HG03558 (cell line): Measurements from ENCODE around the gene AIG1.
"Not testable (repeated sequence)": the region's sequence is repeated elsewhere in the genome, so short reads cannot be mapped to it uniquely, and the experiment has no call there.

Experiments used
- ATAC-seq: cut with Tn5 transposase; IDR thresholded peaks from one replicate; pipeline ENCODE4 v1.9.1; 2021; ENCODE audit warnings: moderate number of reproducible peaks; ENCODE audit not compliant: unreplicated experiment; ENCODE audit errors: extremely low read depth

Gene AIG1

DNA sequence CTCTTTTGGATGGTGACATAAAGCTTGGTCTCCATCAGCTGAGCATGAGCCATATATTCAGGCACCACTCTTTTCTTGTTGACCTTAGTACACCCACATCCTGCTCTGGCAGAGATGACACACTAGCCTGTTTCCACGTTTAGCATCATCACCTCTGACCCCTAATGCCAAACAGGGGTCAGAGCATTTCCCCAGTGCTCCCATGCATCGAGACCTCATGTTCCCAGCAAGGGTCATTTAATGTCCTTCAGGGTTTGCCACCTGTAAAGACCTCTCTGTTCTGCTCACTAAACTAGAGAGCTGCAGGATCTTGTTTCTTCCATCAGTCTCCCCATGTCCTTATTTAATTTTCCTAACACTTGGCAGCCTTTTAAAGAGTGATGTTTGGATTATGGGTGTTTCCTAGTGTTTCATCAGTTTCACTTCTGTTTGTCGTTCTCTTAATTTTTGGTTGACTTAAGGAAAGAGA lies 97.5 kb downstream of the AIG1 start:
- ATAC-seq: no peak

DNA sequence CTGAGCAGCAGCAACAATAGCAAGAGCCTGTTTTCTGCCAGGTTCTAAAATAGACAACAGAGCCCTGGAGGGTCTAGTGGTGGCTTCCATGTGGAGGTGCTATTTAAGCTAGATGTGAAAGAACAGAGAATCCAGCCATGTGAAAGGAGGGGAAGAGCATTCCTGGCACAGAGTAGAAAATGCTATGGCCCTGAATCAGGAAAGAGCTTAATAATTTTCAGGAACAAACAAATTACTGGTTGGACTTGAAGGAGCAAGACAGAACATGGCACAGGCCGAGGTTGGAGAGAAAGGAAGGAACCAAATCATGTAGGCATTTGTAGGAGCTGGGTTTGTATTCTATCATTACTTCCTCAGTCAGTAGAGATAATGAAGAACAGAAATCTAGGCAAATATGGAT lies 98.3 kb downstream of the AIG1 start:
- ATAC-seq: no peak

DNA sequence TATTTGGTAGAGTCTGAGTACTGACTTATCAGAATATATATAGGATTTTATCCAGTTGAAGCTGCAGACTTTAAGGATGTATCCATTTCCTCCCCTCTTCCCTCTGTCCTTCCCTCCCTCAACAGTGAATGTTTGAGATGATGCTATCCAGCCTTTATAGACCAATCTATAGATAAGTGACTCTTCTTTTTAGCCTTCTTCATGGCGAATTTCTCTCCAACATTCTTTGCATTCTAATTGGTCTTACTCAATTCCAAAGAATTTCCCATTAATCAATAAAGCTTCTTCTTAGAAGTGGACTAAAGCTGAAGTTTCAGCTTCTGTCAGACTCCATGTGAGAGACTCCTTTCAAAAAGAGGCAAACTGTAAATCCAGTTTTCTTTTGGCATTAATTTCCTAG lies 99.3 kb downstream of the AIG1 start:
- ATAC-seq: no peak

DNA sequence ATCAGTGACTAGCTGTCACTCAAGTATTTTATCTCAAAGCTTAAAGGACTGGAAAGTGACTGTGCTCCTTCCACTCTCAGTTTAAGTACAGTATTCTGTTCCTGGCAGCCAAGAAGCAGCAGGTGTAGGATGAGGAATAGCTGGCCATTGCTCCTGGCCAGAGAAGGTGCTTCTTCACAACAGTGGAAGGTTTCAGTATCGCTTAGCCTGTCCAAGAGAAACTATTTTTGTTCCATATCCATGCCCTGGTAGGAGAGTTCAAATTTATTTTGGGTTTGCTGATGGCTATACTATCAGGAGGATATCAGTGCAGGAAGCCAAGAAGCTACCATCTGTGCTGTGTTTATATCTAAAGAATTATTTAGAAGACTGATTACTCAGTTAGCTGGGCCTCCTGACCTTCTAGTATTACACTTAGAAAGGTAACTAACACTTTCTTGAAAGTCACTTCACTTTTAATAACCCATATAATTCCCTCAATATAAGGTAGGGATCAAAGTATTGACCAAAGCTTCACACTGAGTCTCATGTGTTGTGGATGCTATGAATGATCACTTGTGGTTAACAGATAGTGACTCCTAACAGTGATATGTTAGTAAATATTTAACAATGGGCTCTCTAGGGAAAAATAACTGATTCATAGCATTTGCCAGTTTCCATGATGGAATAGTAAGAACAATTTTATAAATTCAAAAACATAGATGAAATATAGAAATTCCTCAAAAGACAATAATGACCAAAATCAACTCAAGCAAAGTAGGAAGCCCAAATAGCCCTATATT lies 99.9 kb downstream of the AIG1 start:
- ATAC-seq: no peak

DNA sequence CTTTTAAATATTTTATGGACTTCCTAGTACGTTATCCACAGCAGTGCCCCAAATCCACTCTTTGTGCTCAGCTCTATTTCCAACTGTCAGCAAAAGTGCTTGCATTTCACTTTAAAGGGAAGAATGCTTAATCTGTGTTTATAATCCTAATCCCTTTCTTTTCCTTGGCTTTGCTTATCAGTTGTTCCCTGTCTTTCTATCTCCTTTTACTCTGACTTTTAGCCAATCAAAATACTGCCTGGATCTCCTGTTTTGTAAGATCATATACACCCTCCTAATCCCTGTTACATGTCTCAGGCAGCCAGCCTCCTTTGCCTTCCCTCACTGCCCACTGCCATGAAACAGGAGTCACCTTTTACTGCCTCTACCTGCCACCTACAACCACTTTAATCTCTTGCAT lies 102.9 kb downstream of the AIG1 start:
- no peak for ATAC-seq

GRCh38 chr6:143164565-143165105 lies 103.9 kb downstream of the AIG1 start:
- ATAC-seq: no peak

DNA sequence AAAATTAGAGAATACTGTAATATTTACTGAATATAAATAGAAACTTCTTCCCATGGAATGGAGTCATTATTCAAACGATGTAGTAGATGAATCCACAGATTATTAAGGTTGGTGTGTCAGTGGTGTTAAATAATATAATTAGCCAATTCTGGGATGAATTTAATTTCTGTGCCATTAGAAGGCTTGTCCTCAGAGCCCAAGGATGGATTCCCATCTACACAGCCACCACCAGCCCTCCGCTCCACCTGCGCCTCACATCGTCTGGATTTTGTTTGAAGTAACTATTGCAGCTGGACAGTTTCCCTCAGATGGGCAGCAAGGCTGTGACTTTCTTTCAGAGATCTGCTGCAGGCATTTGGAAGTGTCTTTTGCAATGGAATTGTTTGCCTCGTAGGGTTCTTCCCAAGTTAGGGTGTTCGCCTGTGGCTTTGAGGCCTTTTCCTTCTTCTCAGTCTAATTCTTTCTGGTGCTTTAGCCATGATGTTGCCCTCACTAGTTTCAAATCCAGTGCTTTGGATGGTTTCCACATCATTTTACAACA lies 104.7 kb downstream of the AIG1 start:
- ATAC-seq: no peak

GRCh38 chr6:143166247-143166695 lies 105.6 kb downstream of the AIG1 start:
- no peak for ATAC-seq

DNA sequence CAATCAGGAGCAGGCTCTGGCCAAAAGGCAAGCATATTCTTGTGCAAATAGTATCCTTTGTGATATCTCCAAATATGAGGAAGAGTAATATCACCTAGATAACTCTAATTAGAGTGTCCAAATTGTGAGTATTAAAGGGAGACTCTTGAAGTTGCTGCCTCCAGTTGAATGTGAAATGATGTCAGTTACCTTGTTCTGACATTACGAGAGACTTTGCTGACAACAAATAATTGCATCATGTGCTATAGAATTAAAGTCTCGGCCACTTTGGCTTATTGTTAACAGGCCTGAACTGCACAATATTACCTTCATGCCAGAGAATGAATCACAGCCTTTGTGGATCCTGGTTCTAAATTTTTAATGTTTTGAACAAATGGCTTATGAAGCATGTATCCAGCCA lies 106.5 kb downstream of the AIG1 start:
- no peak for ATAC-seq

DNA sequence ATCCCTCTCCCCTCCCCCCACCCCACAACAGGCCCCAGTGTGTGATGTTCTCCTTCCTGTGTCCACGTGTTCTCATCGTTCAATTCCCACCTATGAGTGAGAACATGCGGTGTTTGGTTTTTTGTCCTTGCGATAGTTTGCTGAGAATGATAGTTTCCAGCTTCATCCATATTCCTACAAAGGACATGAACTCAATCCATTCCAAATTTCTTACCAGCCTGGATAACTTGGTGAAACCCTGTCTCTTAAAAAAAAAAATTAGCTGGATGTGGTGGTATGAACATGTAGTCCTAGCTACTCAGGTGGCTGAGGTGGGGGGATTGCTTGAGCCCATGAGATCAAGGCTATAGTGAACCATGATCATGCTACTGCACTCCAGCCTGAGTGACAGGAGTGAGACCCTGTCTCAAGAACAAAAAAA lies 107.7 kb downstream of the AIG1 start:
- not testable (repeated sequence) for ATAC-seq

- no peak for ATAC-seq
Measured at GRCh38 chr6:143169440-143169839, 108.8 kb downstream of the AIG1 start.

DNA sequence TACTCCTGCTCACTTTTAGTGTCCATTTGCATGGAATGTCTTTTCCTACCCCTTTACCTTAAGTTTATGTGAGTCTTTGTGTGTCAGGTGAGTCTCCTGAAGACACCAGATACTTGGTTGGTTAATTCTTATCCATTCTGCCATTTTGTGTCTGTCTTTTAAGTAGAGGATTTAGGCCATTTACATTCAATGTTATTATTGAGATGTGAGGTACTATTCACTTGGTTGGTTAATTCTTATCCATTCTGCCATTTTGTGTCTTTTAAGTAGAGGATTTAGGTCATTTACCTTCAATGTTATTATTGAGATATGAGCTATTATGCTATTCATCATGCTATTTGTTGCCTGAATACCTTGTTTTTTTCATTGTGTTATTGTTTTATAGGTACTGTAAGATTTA lies 113.8 kb downstream of the AIG1 start:
- no peak for ATAC-seq

DNA sequence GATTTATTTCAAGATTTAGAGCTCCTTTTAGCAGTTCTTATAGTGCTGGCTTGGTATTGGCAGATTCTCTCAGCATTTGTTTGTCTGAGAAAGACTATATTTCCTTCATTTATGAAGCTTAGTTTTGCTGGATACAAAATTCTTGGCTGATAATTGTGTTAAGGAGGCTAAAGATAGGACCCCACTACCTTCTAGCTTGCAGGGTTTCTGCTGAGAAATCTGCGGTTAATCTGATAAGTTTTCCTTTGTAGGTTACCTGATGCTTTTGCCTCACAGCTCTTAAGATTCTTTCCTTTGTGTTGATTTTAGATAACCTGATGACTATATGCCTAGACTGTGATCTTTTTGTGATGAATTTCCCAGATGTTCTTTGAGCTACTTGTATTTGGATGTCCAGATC lies 114.3 kb downstream of the AIG1 start:
- no peak for ATAC-seq

- ATAC-seq: no peak
Measured at GRCh38 chr6:143176090-143177021, 115.7 kb downstream of the AIG1 start.

DNA sequence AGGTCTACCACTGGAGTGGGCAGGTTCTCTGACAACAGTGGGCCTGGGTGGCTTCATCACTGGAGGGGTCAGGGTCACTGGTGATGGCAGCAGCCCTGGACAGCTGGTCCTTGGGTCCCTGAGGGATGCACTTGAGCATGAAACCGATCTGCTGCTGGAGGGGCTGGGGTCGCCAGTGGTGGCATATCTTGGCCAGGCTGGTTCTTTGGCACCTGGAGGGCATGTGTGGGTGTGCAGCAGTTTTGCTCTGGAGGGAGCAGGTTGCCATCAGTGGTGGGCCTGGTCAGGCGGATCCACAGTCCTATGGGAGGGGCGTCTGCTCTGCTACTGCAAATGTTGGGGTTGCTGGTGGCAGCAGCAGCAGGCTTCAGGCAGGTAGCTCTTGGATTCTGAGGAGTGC lies 117.0 kb downstream of the AIG1 start:
- ATAC-seq: no peak

- no peak for ATAC-seq
Measured at GRCh38 chr6:143179096-143179495, 118.4 kb downstream of the AIG1 start.

GRCh38 chr6:143179901-143180612 lies 119.4 kb downstream of the AIG1 start:
- ATAC-seq: no peak

- no peak for ATAC-seq
Measured at GRCh38 chr6:143180826-143181225, 120.1 kb downstream of the AIG1 start.

DNA sequence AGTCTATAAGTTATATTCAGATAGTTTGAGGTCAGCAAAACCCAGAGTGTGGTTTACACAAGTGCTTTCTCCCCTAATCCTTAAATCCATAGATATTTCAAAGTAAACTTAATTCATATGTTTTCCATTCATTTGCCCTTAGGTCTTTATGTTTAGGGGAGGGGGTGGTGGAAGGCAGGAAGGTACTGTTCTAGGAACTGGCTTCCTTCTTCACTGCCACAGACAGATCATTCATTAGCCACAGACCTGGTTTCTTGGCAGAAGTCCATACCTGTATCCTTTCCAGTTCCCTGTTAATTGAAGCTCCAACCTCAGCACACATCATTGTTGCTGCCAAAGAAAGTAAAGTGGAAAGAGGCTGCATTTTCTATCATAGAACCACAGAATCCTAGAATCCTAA lies 123.0 kb downstream of the AIG1 start:
- no peak for ATAC-seq

DNA sequence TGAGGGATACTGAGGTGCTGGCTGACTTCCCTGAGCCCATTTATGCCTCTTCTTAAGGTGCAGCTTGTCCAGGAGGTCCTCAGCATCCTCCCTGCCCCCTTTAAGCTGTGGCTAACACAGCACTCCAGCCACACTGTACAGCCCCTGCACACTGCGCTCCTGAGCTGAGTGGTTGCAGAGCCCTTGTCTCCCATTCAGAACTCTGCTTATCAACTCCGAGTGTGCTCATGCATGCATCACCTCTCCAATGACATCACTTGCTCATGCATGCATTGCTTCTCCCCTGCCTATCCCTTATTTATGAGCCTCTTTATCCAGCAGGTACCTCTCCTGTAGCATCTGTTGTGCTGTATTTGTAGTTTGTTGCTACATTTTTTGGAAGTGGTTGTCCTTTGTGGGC lies 124.6 kb downstream of the AIG1 start:
- no peak for ATAC-seq
